Mesothelial cell of epicardium (in vitro differentiated cells): ENCODE results near the gene PLXND1. TPM values are rescaled to one million over a fixed set of nuclear protein-coding genes. Genes with fewer than 3 reads are reported as not detected.

Experiments
- DNase-seq, 2 experiments: peaks; one replicate each; pipeline ENCODE4 v3.0.0; 2021; ENCODE audit warnings: low spot score in 2 of 2; ENCODE audit not compliant: unreplicated experiment in 2 of 2
- H3K27ac Mint-ChIP-seq: 2 replicates; pipeline ENCODE4 v1.8.0; 2021; ENCODE audit warnings: mixed read lengths
- H3K27me3 Mint-ChIP-seq: 2 replicates; pipeline ENCODE4 v1.8.0; 2021; ENCODE audit warnings: low read depth, mixed read lengths
- H3K36me3 Mint-ChIP-seq: 2 replicates; pipeline ENCODE4 v1.8.0; 2021; ENCODE audit warnings: mixed read lengths
- H3K4me1 Mint-ChIP-seq: 2 replicates; pipeline ENCODE4 v1.8.0; 2021; ENCODE audit warnings: mixed read lengths
- H3K4me3 Mint-ChIP-seq: 2 replicates; pipeline ENCODE4 v1.8.0; 2021; ENCODE audit warnings: mild to moderate bottlenecking, moderate library complexity, mixed read lengths
- H3K9me3 Mint-ChIP-seq: 2 replicates; pipeline ENCODE4 v1.8.0; 2021; ENCODE audit warnings: mixed read lengths
- CTCF ChIP-seq: fragments of 200-600 bp; sonication (generic); IDR thresholded peaks from one replicate; pipeline ENCODE4 v1.5.0; 2021; ENCODE audit warnings: antibody characterized with exemption; ENCODE audit not compliant: unreplicated experiment
- total RNA-seq: library from RNA; stranded (reverse); gene quantifications from 3 replicates; pipeline ENCODE4 v1.2.1, GENCODE V29; 2021

The PLXND1 gene
- total RNA-seq, 1 donor from 2014 or later = 60.6 TPM

DNA sequence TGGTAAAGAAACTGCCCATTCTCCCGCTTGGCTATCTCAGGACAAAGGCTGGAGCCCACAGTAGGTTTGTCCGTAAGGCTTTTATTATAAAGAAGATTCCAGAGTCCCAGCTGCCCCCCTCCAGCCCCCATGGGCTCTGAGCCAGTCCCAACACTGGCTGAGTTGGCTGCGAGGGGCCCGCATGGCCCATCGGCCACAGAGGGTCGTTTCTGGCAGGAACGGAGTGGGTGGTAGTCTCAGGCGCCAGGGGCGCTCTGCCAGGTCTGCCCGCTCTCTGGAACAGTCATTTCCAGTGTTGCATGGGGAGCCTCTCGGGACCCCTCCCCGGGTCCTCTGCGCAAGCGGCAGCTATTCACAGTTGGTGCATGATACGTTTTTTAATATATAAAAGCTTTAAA lies 51.3 kb downstream of the PLXND1 start:
- H3K27ac Mint-ChIP-seq = no peak overlapping the region
- no peak for TF ChIP-seq CTCF
- H3K4me1 Mint-ChIP-seq = peaks cover 4% of the 10 kb centered on the region
- no peaks in the 10 kb centered on the region for H3K27me3 Mint-ChIP-seq
- H3K36me3 Mint-ChIP-seq = no peaks in the 10 kb centered on the region
- H3K4me3 Mint-ChIP-seq = no peak overlapping the region
- no peak for DNase-seq
- no peaks in the 10 kb centered on the region for H3K9me3 Mint-ChIP-seq

GRCh38 chr3:129554356-129555152 lies 51.9 kb downstream of the PLXND1 start:
- TF ChIP-seq CTCF = no peak
- DNase-seq = no peak
- no peaks in the 10 kb centered on the region for H3K36me3 Mint-ChIP-seq
- no peak overlapping the region for H3K4me3 Mint-ChIP-seq
- H3K27ac Mint-ChIP-seq = peak overlapping the region; percentile 24
- H3K27me3 Mint-ChIP-seq = no peaks in the 10 kb centered on the region
- peaks cover 4% of the 10 kb centered on the region for H3K4me1 Mint-ChIP-seq
- no peaks in the 10 kb centered on the region for H3K9me3 Mint-ChIP-seq

GRCh38 chr3:129553719-129554118 lies 52.8 kb downstream of the PLXND1 start:
- TF ChIP-seq CTCF = no peak
- DNase-seq = no peak
- H3K36me3 Mint-ChIP-seq = no peaks in the 10 kb centered on the region
- no peak overlapping the region for H3K27ac Mint-ChIP-seq
- no peaks in the 10 kb centered on the region for H3K27me3 Mint-ChIP-seq
- peaks cover 6% of the 10 kb centered on the region for H3K4me1 Mint-ChIP-seq
- H3K9me3 Mint-ChIP-seq = no peaks in the 10 kb centered on the region
- no peak overlapping the region for H3K4me3 Mint-ChIP-seq

DNA sequence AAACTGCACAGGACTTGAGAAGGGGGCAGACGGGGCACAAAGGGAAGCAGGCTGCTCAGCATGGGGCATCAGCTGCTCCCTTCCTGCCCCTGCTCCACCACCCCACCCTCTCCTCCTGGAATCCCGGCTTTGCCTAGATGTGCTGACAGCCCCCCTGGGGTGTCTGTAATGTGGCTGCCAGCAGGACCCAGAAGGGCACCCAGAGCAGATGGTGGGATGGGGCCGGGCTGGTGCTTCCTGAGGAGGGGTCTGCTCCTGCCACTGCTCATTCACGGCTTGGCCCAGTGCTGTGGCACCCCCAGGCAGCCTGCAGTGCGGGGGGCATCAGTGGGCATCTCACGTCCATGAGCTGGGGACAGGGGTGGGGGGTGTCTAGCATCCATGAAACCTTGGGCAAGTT lies 53.3 kb downstream of the PLXND1 start:
- no peak for DNase-seq
- no peak for TF ChIP-seq CTCF
- H3K9me3 Mint-ChIP-seq = no peaks in the 10 kb centered on the region
- no peaks in the 10 kb centered on the region for H3K36me3 Mint-ChIP-seq
- H3K4me3 Mint-ChIP-seq = no peak overlapping the region
- H3K27ac Mint-ChIP-seq = no peak overlapping the region
- peaks cover 6% of the 10 kb centered on the region for H3K4me1 Mint-ChIP-seq
- H3K27me3 Mint-ChIP-seq = no peaks in the 10 kb centered on the region

GRCh38 chr3:129552287-129553050 lies 54.0 kb downstream of the PLXND1 start:
- Mint-ChIP-seq H3K4me1 (peaks cover 6% of the 10 kb centered on the region), H3K4me3 (no peak overlapping the region), H3K36me3 (no peaks in the 10 kb centered on the region), H3K27ac (no peak overlapping the region), H3K27me3 (no peaks in the 10 kb centered on the region), H3K9me3 (no peaks in the 10 kb centered on the region)
- DNase-seq = no peak
- no peak for TF ChIP-seq CTCF
